Measurements from ENCODE around the gene TMEM37. TPM values are rescaled to one million over a fixed set of nuclear protein-coding genes. Genes with fewer than 3 reads are reported as not detected.

The TMEM37 gene
- total and polyA plus RNA-seq, 2 of the 8 experiments (the other 6 are each of a cell fraction or from before 2014, with no cell fraction given), result 11.0 to 16.2 TPM

DNA sequence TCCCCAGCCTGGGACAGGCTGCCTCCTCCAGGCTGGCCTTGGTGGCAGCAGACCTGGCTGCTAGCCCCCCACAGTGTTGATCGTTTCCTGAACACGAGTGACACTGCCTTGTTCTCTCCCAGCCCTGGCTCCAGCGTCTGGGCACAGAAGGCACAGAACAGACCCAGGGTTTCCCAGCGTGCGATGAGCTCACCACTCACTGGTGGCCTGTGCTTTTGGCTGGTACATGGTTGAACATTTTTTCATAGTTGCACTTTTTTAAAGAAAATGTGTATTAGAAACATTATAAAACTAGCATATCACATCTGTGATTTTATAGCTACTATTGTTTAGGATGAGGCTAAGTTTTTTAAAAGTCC lies 51.7 kb downstream of the TMEM37 start:
- Histone ChIP-seq H2AFZ (ENCODE audit: low read length) (no peak overlapping the region), H2BK20ac (ENCODE audit: low read length) (no peak overlapping the region), H3K79me2 (ENCODE audit: control insufficient read depth in 1 of 2, insufficient read depth in 2 of 2, low read length in 2 of 2) (no peaks in the 10 kb centered on the region), H2BK5ac (ENCODE audit: low read depth, low read length) (no peak overlapping the region), H3K4me3 (ENCODE audit: extremely low read depth in 1 of 4, insufficient read depth in 2 of 4, low read depth in 3 of 4, low read length in 4 of 4) (no peak overlapping the region), H4K20me1 (replicated peaks in 1 of 2; ENCODE audit: control insufficient read depth in 1 of 2, insufficient read depth in 2 of 2, low read length in 2 of 2) (no peaks in the 10 kb centered on the region), H3K4me2 (ENCODE audit: insufficient read depth in 1 of 2, low read depth in 2 of 2, low read length in 2 of 2) (no peak overlapping the region), H3K27me3 (replicated peaks in 1 of 4; ENCODE audit: control insufficient read depth in 3 of 4, extremely low read depth in 1 of 4, insufficient read depth in 3 of 4, low read length in 3 of 4) (no peaks in the 10 kb centered on the region; a peak in 1 of 7 replicates), H4K8ac (ENCODE audit: extremely low read depth, insufficient read depth, low read length) (no peak overlapping the region), H4K5ac (ENCODE audit: insufficient read length, low read depth, low read length) (no peak overlapping the region), H2BK12ac (ENCODE audit: low read depth, low read length) (0 out of 2 replicates have a peak overlapping the region, but pooled peaks have one; percentile 50), H3K4ac (replicated peaks; ENCODE audit: insufficient read length, low read depth, low read length) (no peak overlapping the region), H3K79me1 (ENCODE audit: low read depth, low read length) (no peaks in the 10 kb centered on the region), H3K4me1 (replicated peaks in 1 of 4; ENCODE audit: control insufficient read depth in 3 of 4, insufficient read depth in 4 of 4, low read length in 3 of 4) (peaks cover 0 to 8% (median 1%) of the 10 kb centered on the region in 4 experiments; a peak in 4 of 7 replicates), H3K23ac (ENCODE audit: insufficient read length) (no peak overlapping the region), H3K9ac (replicated peaks in 1 of 4; ENCODE audit: extremely low read depth in 1 of 4, low read depth in 3 of 4, low read length in 3 of 4) (no peak overlapping the region), H2AK5ac (ENCODE audit: low read depth, low read length) (no peak overlapping the region), H3K36me3 (ENCODE audit: control insufficient read depth in 2 of 4, insufficient read depth in 4 of 4, low read length in 3 of 4) (no peaks in the 10 kb centered on the region), H3K27ac (ENCODE audit: low read depth, low read length) (no peak overlapping the region), H3K14ac (ENCODE audit: insufficient read length) (no peak overlapping the region), H3K23me2 (ENCODE audit: low read depth, low read length) (no peaks in the 10 kb centered on the region), H2BK120ac (replicated peaks; ENCODE audit: low read depth, low read length) (no peak overlapping the region), H4K91ac (replicated peaks; ENCODE audit: insufficient read length, low read length) (peak overlapping the region; percentile 26), H3K18ac (ENCODE audit: extremely low read depth, low read length) (no peak overlapping the region; the same call in 1 of the 2 replicates), H3K56ac (replicated peaks; ENCODE audit: insufficient read length, low read depth, low read length) (no peak overlapping the region), H3K9me3 (ENCODE audit: insufficient read depth in 2 of 2, low read depth in 1 of 2, low read length in 1 of 2) (no peaks in the 10 kb centered on the region), H2BK15ac (ENCODE audit: low read length) (no peak overlapping the region)
- ChIA-PET POLR2A (ENCODE audit: partially characterized antibody) (no interaction called here), CTCF (ENCODE audit: partially characterized antibody) (interaction anchor here (0.7 to 16.2 kb wide), 10 partner anchors 12 to 472 kb away, joined by 3 to 411 read pairs (median 3); no protein-coding TSS in a partner anchor)
- FAIRE-seq, result no peak
- TF ChIP-seq SUZ12 (IDR thresholded peaks at IDR 0.05; ENCODE audit: low read length) (no peak), SIX5 (IDR thresholded peaks at IDR 0.05; ENCODE audit: low read depth, low read length) (no peak), ASH2L (IDR thresholded peaks at IDR 0.05; ENCODE audit: low read length) (no peak), HDAC6 (IDR thresholded peaks at IDR 0.05; ENCODE audit: low read depth, low read length) (no peak), TCF12 (IDR thresholded peaks at IDR 0.05; ENCODE audit: low read depth, low read length) (no peak), JUND (IDR thresholded peaks at IDR 0.05; ENCODE audit: low read length) (no peak)
- TF ChIP-seq, protein P1, sequence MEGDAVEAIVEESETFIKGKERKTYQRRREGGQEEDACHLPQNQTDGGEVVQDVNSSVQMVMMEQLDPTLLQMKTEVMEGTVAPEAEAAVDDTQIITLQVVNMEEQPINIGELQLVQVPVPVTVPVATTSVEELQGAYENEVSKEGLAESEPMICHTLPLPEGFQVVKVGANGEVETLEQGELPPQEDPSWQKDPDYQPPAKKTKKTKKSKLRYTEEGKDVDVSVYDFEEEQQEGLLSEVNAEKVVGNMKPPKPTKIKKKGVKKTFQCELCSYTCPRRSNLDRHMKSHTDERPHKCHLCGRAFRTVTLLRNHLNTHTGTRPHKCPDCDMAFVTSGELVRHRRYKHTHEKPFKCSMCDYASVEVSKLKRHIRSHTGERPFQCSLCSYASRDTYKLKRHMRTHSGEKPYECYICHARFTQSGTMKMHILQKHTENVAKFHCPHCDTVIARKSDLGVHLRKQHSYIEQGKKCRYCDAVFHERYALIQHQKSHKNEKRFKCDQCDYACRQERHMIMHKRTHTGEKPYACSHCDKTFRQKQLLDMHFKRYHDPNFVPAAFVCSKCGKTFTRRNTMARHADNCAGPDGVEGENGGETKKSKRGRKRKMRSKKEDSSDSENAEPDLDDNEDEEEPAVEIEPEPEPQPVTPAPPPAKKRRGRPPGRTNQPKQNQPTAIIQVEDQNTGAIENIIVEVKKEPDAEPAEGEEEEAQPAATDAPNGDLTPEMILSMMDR (IDR thresholded peaks at IDR 0.05; ENCODE audit: control extremely low read depth in 1 of 3, insufficient read depth in 1 of 3, low read depth in 1 of 3, low read length in 3 of 3), result peak in 1 of 3 experiments; percentile 4; a peak in 1 of 4 replicates
- WGBS, 2 experiments (ENCODE audit: extremely low coverage in 1 of 2, insufficient coverage in 1 of 2, insufficient read length in 1 of 2, insufficient replicate concordance in 2 of 2, low coverage in 1 of 2, low lambda C conversion rate in 2 of 2, missing lambda C conversion rate in 1 of 2), result 80% methylated on average over 5 of the region's 5 CpGs; no CpG with 5 or more reads in 1 of the 2 experiments
- DNase-seq (ENCODE audit: low read depth in 1 of 2, low spot score in 2 of 2), result no peak
